Left kidney (tissue), 2 donors: Measurements from ENCODE around the gene ZDHHC1. TPM values are rescaled to one million over a fixed set of nuclear protein-coding genes. Genes with fewer than 3 reads are reported as not detected.

ENCODE experiments used
- DNase-seq: peaks from one replicate; pipeline ENCODE4 v3.0.0-alpha.2; 2013
- polyA plus RNA-seq: library from polyadenylated mRNA; unstranded; fragments of 120-200 nt; gene quantifications from one replicate; pipeline ENCODE4 v1.2.1, GENCODE V29; 2013; ENCODE audit not compliant: insufficient read length

ZDHHC1 gene
- polyA plus RNA-seq, 1 donor, result 11.5 TPM

DNA sequence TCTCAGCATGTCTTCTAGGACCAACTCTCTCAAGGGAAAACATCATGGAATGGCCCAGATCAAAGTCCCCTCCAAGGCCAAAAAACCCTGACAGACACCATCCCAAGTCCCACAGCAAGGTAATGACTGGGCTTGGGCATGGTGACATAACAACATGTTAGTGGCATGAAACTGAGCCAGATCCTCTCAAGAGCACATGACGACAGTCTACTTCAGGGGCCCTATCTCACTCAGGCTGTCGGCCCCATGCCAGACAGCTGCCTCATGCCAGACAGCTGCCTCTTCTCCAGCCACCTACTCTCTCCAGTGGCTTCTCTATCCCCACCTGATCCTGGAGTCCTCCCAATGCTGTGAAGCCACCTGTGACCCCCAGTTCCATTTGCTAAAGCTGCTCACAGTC is 33.1 kb upstream of the ZDHHC1 start:
- DNase-seq, result no peak

GRCh38 chr16:67448580-67448979 is 32.3 kb upstream of the ZDHHC1 start:
- no peak for DNase-seq

DNA sequence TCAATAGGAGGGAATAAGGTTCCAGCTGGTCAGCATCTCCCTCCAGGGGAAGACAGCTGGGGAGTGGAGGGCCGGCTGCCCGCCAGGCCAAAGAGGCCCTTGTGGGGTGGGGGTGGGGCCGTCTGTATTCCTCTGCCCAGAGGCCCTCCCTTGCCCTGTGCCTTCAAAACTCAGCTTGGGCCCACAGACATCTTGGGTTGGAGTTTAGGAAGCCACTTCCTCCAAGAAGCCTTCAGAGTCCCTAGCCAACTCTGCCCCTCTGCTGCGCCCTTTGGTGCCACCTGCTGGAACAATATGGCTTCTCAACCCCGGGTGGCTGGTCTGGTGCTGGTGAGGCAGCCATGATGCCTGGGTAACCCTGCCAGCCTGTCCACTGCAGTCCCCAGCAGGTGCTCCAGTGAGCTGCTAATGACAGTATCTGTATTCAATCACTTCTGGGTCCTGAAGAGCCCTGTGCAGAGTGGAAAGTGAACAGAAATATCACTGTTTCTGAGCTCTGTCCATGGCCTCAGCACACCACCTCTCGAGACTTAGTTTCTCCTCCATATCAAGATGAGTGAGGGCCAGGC is 31.3 kb upstream of the ZDHHC1 start:
- DNase-seq, result no peak

DNA sequence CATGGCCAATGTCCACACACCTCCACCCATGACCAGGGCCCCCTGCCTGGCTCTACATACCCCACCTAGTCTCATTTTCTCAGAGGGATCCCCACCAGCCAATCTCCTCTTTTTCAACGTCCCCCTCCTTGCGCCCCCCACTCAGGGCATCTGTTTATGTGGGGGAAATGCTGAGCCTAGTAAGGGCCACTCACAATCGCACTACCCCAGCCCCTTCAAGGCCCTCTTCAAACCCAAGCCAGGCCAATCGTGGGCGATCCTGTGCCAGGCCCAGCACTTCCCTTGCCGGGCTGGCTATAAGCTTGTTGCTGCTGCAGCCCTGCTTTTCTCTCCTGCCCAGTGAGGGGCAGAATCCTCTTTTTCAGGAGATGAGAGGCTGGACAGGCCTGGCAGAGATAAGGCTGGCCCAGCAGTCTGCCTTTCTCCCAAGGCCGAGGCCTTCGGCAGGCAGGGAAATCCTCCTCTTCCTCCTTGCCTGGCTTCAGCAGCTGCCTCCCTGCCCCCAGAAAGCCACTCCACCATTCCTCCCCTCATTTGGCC is 30.8 kb upstream of the ZDHHC1 start:
- DNase-seq, result no peak

GRCh38 chr16:67445913-67446907 is 29.9 kb upstream of the ZDHHC1 start:
- DNase-seq, result no peak

GRCh38 chr16:67445441-67445912 is 29.2 kb upstream of the ZDHHC1 start:
- no peak for DNase-seq

- DNase-seq, result no peak
These were observed 28.8 kb upstream of the ZDHHC1 start for GRCh38 chr16:67445126-67445426.

GRCh38 chr16:67444259-67445125 is 28.2 kb upstream of the ZDHHC1 start:
- DNase-seq, result no peak

DNA sequence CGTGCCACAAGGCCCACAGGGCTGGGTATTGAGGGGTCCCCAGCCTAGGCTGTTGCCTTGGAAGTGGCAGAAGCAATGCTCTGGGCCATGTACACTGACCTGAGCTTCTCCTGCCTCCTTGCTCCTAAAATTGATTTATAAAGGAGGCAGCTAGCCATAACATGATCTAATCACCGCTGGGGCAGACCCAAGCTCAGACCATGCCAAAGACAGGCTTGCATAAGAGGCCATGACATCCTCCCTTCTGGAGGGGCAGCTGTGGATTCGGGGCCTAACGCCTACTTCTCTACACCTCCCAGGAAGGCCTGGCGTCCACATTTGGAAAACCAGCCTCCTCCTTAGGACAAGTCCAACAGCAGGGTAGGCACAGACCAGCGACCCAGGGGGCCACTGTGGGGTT is 27.0 kb upstream of the ZDHHC1 start:
- no peak for DNase-seq

DNA sequence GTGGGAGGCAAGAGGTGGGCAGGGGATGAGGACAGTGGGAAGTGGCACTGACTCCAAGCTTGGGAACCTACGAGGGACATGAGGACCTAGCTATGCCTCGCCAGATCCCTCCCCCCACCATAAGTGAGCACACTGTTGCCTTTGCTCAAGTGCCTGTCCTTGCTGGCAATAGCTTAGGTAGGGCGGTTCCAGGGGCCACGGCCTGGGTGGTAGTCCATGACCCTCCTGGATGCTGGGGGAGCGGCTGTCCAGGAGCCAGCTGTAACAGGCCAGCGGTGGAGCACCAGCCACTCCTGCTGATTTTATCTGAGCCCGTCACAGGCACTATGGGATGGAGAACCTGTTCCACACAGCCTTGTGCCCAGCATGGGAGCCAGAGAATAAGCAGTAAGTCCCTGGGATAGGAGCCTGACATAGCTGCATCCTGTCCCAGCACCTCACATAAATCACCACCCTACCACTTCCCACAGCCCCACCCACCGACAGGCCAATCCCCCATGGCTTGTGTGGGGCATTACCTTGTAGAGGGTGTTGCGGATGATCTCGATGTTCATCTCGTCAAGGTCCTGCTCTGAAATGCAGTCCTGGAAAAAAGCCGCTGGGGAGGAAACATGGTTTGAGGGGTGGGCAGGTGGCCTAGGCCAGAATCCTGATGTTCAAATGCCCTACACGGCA is 26.4 kb upstream of the ZDHHC1 start:
- no peak for DNase-seq

DNA sequence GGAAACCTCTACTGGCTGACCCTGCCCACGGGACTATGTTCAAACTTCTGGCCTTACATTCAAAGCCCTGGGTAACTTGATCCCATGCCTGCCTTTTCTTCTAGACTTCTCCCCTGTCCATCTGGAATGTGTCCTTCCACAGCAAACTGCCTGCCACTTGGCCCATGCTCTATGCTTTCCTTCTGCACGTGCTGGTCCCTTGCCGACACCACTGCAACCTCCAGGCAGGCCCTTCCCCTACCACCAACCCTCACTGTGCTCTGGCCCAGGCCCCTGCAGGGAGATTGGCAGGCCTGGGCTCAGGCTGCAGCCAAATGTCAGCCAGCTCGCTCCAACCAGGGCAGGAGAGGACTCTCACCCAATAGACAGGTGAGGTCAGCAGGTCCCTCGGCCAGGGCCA is 25.6 kb upstream of the ZDHHC1 start:
- no peak for DNase-seq

DNA sequence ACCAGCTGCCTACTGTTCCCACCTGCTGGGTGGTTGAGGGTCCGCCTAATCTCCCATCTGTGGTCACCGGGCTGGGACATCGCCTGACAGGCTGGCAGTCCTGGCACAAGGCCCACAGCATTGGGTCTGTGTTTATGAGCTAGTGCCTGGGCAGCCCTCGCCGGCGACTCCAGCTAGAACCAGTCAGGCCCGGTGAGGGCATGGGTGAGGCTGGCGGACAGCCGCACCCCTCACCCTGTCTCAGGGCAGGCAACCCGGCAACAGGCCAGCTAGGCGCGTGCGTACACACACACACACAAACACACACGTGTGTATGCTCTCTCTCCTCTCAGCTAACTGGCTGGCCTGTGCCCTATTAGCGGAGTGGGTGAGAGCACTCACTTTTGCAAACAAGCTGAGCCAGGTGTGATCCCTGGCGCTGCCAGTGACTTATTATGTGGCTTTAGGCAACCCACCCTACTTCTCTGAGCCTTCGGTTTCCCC is 25.0 kb upstream of the ZDHHC1 start:
- no peak for DNase-seq

GRCh38 chr16:67438824-67439393 is 22.6 kb upstream of the ZDHHC1 start:
- no peak for DNase-seq

DNA sequence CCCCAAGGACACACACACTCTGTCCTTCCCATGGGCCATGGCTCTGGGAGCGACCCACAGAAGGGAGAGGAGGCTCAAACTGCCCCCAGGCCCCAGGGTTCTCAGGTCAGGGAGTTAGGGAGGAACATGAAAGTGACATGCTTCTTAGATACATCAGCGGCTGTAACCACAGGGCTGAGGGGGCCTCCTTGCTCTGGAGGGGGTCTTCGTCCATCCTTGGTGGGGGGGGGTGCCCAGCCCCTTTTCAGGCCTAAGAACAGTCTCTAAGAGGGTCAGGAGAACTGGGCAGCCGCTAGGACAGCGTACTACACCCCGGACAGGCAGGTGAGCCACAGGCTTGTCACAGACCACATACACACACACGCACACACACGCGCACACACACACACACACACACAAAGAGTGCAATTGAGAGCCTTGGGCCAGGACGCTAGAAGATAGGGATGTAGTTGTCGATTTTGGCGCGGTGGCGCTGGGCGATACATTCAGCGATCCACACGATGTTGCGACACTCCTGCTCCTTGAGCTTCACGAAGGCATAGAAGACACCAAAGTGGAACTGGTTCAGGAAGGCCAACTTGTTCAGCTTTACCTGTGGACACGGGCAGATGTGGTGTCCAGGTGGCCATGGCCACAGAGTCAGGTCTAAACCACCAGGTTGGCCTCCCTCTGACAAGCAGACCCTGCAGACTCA is 22.0 kb upstream of the ZDHHC1 start:
- DNase-seq, result no peak

DNA sequence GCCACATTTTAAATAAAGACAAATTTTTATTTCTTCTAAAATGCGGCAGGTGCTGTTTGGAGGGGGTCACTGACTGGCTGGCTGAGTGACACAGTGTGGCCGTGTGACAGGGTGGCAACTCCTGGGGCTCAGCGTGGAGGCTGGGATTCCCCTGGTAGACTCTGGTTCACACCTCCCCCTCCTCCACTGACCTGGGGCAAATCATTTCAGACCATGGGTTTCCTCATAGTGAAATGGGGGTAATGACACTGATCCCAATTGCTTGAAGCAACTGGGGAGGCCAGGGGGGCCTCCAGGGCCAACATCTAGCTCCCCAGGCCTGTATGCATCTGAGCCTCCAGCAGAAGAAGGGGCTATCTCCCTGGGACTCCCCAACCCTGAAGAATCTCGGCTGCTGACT is 21.2 kb upstream of the ZDHHC1 start:
- no peak for DNase-seq

GRCh38 chr16:67436640-67437193 is 20.4 kb upstream of the ZDHHC1 start:
- DNase-seq, result no peak

- no peak for DNase-seq
These were observed 19.5 kb upstream of the ZDHHC1 start for GRCh38 chr16:67435758-67436164.

- no peak for DNase-seq
These were observed 16.9 kb upstream of the ZDHHC1 start for GRCh38 chr16:67433131-67433719.

DNA sequence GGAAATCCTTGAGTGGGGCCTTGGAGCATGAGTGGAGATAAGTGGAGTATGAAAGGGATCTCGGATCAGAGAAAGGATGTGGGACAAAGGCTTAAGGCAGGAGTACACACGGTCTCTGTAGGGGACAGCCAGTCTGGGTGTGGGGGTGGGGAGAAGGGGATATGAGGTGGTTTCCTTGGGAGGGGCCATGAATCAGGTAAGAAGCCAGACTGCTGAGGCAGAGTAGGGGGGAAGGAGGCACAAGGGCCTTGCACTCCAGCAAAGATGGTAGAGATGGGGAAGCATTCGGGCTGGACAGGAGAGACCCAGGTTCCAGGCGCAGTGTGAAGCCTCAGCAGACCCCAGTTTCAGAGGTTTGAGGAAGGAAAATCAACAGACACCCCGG is 16.2 kb upstream of the ZDHHC1 start:
- DNase-seq, result no peak
